GM19438 (cell line): ENCODE measurements around the gene IGDCC3.
"Not testable (repeated sequence)": the region's sequence is repeated elsewhere in the genome, so short reads cannot be mapped to it uniquely, and the experiment has no call there.

ENCODE experiments used
- ATAC-seq: cut with Tn5 transposase; IDR thresholded peaks from one replicate; pipeline ENCODE4 v1.9.1; 2021; ENCODE audit warnings: low read depth; ENCODE audit not compliant: unreplicated experiment

The IGDCC3 gene

GRCh38 chr15:65373163-65373651 lies 4.6 kb downstream of the IGDCC3 start:
- no peak for ATAC-seq

GRCh38 chr15:65372787-65373067 lies 5.1 kb downstream of the IGDCC3 start:
- ATAC-seq = no peak

DNA sequence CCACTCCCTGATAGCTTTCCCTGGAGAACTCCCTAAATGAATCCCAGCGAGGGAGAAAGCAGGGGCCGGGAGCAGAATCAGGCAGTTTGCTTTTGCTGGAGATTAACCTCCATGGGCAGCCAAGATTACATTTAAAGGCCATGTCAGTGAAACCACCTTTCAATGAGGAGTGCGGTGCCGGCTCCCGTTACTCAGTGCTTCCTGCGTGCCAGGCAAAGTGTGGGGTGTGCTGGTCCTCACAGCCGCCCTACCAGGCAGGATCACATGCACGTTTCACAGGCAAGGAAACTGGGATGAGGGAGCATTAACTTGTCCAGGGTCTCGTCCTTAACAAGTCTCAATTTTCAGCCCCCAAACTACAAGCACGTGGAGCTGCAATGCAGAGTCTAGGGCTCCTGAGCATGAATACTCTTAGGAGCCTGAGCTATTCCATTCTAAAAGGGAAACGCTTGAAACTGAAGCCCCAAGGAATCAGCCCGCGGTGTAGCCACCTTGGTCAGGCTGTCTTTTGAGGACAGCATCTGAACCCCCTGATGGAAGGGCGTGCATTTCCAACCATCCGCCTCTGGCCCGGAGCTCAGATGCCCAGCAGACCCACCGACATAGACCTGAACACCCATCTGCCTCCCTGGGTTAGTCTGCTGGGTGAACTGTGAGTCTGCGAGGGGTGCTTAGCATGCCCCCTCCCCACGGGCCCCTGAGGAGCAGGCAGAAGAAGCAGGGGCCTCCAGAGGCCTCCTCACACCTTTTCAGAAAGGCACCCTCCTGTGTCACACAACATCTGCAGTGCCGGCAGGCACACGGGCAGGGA lies 5.6 kb downstream of the IGDCC3 start:
- ATAC-seq = no peak

GRCh38 chr15:65370885-65371284 lies 6.9 kb downstream of the IGDCC3 start:
- no peak for ATAC-seq

DNA sequence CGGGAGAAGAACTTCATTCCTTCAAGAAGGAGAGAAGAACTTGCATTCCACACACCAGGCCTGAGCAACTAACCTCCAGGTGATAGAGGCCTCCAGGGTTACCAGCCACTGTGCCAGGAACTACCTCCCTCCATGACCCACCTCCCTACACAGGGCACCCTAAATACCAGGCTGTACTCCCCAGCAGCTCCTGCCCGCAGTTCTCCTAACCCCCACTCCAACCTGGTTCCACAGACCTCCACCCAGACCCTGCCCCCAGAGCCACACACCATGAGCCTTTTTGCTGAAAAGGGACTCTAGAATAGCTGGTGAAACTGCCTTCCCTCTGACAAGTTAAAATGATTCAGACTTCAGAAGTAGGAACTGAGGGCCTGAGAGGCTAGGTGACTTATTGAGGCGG lies 8.2 kb downstream of the IGDCC3 start:
- ATAC-seq = no peak

DNA sequence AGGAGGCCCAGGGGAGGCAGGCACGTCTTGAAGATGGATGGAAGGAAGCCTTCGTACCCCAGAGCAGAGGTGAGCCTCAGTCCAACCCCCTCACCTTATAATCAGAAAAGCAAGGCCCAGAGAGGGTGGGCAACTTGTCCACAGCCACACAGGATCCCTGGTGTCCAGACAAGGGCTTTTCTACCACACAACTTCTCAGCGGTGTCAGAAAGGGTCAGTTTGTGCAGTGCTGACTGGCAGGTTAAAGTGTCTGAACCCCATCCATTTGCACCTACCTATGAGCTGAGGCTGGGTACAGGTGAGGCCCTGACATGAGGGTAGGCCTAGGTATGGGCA lies 8.6 kb downstream of the IGDCC3 start:
- ATAC-seq = no peak

- no peak for ATAC-seq
Observed at GRCh38 chr15:65368302-65369211, 9.2 kb downstream of the IGDCC3 start.

DNA sequence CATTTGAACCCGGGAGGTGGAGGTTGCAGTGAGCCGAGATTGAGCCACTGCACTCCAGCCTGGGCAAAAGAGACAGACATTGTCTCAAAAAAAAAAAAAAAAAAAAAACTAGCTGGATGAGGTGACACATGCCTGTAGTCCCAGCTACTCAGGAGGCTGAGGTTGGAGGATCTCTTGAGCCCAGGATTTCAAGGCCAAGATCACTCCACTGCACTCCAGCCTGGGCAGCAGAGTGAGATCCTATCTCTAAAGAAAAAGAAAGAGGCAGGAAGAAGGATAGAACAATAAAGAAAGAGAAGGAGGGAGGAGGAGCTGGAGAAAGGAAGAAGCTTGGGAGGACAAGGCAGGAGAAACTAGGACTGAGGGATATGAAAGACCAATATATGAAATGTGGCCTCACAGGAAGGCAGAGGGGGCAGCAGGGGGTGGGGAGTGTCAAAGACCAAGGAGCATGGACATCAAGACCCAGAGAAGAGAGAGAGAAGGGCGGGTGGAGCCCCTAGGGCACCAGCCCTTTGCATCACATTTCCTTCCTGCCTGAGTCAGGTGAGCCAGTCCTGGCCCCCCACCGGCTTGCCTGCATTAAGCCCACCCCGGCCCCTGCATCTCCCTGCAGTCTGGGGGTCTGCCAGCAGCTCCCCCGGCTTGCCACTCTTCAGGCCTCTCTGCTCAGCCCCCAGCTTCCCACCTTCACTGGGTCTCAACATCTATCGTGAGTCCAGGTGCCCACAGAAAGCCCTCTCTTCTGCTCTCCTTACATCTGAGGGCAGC lies 11.5 kb downstream of the IGDCC3 start:
- ATAC-seq = no peak

DNA sequence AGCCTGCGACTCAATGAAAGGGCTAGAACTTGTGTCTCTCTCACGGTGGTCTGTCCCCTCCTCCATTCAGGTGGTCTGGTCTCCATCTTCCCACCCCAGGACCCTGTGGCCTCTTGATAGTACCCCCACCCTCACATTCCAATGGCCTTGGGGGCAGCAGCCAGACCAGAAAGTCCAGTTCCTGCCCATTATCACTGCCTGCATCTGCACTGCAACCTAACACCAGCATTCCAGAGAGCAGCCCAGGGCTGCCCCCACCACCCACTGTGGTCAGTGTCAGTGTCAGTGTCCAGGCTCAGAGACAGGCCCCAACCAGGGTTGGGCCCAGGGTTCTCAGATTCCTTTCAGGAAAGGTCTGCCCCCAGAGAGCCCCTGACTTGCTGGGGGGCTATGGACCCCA lies 12.6 kb downstream of the IGDCC3 start:
- no peak for ATAC-seq

GRCh38 chr15:65363766-65364165 lies 14.0 kb downstream of the IGDCC3 start:
- ATAC-seq = no peak

DNA sequence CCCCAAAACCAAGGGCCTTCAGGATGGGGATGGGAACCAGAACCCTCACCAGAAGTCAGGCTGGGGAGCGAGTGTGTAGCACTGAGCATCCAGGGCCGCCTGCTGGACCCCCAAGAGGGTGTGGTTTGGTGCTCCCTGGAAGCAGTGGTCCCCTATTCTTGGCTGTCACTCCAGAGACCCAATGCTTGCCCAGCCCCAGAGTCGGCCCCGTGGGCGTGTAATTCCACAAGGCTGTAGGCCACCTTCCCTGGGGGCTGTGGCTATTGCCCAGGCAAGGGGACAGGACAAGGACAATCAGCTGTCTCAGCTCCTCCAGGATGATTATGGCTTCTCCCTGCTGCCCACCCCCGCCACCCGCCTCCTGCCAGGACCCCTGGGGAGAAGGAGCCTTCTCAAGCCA lies 14.5 kb downstream of the IGDCC3 start:
- ATAC-seq = no peak

DNA sequence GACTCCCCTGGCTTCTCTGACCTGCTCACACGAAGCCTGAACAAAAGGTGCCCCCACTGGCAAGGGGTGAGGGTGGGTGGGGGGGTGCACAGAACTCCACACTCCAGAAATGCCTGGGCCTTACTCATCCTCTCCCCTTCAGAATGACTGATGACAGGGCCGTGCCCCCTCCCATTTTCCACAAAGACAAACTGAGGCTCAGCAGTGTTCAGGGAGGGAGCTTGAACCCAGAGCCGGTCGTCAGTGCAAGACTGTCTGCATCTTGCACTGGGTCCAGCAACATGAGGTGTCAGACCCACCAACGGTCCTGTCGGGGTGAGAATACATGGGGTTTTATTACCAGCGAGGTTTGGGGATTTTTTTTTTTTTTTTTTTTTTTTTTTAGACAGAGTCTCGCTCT lies 15.3 kb downstream of the IGDCC3 start:
- no peak for ATAC-seq

GRCh38 chr15:65361708-65362459 lies 15.9 kb downstream of the IGDCC3 start:
- ATAC-seq = no peak

GRCh38 chr15:65360506-65360905 lies 17.3 kb downstream of the IGDCC3 start:
- no peak for ATAC-seq

GRCh38 chr15:65355988-65356353 lies 21.8 kb downstream of the IGDCC3 start:
- ATAC-seq = no peak

GRCh38 chr15:65355173-65355987 lies 22.4 kb downstream of the IGDCC3 start:
- ATAC-seq = no peak

- no peak for ATAC-seq
Observed at GRCh38 chr15:65354835-65355172, 23.0 kb downstream of the IGDCC3 start.

DNA sequence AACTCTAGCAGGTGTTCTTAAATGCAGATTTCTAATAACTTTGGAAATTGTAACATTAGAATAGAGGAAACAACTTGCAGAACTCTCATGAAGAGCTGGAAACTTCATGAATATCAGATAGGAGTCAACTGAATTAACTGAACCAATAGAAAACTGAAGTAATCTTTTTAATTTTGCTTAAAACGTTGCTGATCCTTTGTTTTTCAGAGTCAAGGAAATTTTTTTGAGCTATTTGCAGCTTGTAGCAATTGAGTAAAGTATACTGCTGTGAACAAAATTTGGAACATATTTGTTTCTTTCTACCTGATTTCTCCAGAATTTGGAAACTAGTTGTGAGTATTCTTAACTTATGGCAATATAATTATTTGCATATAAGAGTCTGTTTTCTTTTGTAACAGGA lies 25.8 kb downstream of the IGDCC3 start:
- not testable (repeated sequence) for ATAC-seq

DNA sequence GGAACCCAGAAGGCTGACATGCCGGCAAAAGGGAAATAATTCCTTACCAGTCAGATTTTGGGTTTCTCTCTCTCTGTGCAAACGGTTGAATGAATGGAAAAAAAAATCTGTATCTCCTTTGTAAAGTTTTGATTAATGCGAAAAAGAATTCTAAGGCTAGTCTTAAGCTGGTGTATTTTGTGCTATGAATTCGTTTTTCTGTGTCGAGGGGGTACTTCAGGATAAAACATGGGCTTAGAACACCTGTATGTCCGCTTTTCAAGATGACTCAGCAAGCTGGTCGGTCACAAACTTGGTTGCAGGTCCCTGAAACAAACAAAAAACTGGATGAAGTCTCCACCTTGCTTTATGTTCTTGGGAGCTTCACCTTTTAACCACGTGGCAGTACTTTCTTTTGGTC lies 28.5 kb downstream of the IGDCC3 start:
- ATAC-seq = no peak

DNA sequence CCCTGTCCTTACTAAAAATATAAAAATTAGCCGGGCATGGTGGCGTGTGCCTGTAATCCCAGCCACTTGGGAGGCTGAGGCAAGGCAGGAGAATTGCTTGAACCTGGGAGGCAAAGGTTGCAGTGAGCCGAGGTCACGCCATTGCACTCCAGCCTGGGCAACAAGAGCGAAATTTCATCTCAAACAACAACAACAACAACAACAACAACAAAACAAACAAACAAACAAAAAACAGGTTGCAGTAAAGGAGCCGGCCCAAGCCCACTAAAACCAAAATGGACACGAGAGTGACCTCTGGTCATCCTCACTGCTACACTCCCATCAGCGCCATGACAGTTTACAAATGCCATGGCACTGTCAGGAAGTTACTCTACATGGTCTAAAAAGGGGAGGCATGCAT lies 30.0 kb downstream of the IGDCC3 start:
- not testable (repeated sequence) for ATAC-seq
